Left forelimb (tissue), 1 donor: ENCODE measurements around the gene SOX8.

Experiments
- DNase-seq: peaks from one replicate; pipeline ENCODE4 v3.0.0-alpha.2; 2018; ENCODE audit warnings: low spot score

SOX8 gene

GRCh38 chr16:986925-987582 lies 5.5 kb downstream of the SOX8 start:
- DNase-seq = no peak

- no peak for DNase-seq
Observed at GRCh38 chr16:987906-988305, 6.3 kb downstream of the SOX8 start.

- no peak for DNase-seq
Observed at GRCh38 chr16:988471-989353, 7.1 kb downstream of the SOX8 start.

GRCh38 chr16:989354-989814 lies 7.8 kb downstream of the SOX8 start:
- DNase-seq = no peak

- no peak for DNase-seq
Observed at GRCh38 chr16:990516-991291, 9.1 kb downstream of the SOX8 start.

- no peak for DNase-seq
Observed at GRCh38 chr16:991345-991744, 9.8 kb downstream of the SOX8 start.

- DNase-seq = no peak
Observed at GRCh38 chr16:991773-992172, 10.2 kb downstream of the SOX8 start.

- no peak for DNase-seq
Observed at GRCh38 chr16:993731-994130, 12.2 kb downstream of the SOX8 start.

- DNase-seq = no peak
Observed at GRCh38 chr16:995087-995486, 13.5 kb downstream of the SOX8 start.

GRCh38 chr16:995783-996182 lies 14.2 kb downstream of the SOX8 start:
- no peak for DNase-seq

- DNase-seq = no peak
Observed at GRCh38 chr16:996681-997080, 15.1 kb downstream of the SOX8 start.

GRCh38 chr16:997440-998051 lies 16.0 kb downstream of the SOX8 start:
- DNase-seq = no peak

GRCh38 chr16:998211-998610 lies 16.6 kb downstream of the SOX8 start:
- DNase-seq = no peak

GRCh38 chr16:998615-999014 lies 17.0 kb downstream of the SOX8 start:
- no peak for DNase-seq

- no peak for DNase-seq
Observed at GRCh38 chr16:999677-1000076, 18.1 kb downstream of the SOX8 start.

- DNase-seq = no peak
Observed at GRCh38 chr16:1000608-1001007, 19.0 kb downstream of the SOX8 start.

- DNase-seq = no peak
Observed at GRCh38 chr16:1001096-1001495, 19.5 kb downstream of the SOX8 start.

- DNase-seq = no peak
Observed at GRCh38 chr16:1002399-1003166, 21.0 kb downstream of the SOX8 start.

GRCh38 chr16:1003391-1004347 lies 22.1 kb downstream of the SOX8 start:
- no peak for DNase-seq

GRCh38 chr16:1005286-1005685 lies 23.7 kb downstream of the SOX8 start:
- DNase-seq = no peak
